A673 (cell line): ENCODE data around the gene BRCC3.

ENCODE experiments used
- CTCF ChIP-seq: fragments of 300-800, 200-600 bp; sonication (generic); conservative IDR thresholded peaks from 2 replicates; pipeline ENCODE4 v1.5.1; 2017; ENCODE audit warnings: low read depth, mild to moderate bottlenecking, antibody characterized with exemption, low read length, moderate library complexity, mixed read lengths
- EZH2 ChIP-seq: fragments of 200-600 bp; sonication (generic); IDR thresholded peaks from 2 replicates; pipeline ENCODE4 v1.6.1; 2017; ENCODE audit warnings: borderline replicate concordance, low read depth, mild to moderate bottlenecking, mixed read lengths, antibody characterized with exemption, low read length; ENCODE audit not compliant: poor library complexity, severe bottlenecking

GRCh38 chrX:155070975-155071693 is at the start of gene BRCC3, which contains the start of the genes CMC4 and MTCP1:
- TF ChIP-seq CTCF, result no peak
- TF ChIP-seq EZH2, result no peak
